GM10266 (cell line): ENCODE measurements around the gene DCAF10.
"Not testable (repeated sequence)": the region's sequence is repeated elsewhere in the genome, so short reads cannot be mapped to it uniquely, and the experiment has no call there.

Experiments
- DNase-seq: peaks from one replicate; pipeline ENCODE4 v3.0.0; 2012; ENCODE audit errors: extremely low spot score
- TF ChIP-seq, protein P1 (sequence below): IDR thresholded peaks from 2 replicates; pipeline ENCODE4 v1.5.1; 2012; ENCODE audit warnings: mild to moderate bottlenecking, low read depth; ENCODE audit not compliant: control insufficient read depth, insufficient read depth; ENCODE audit errors: missing control alignments

Gene DCAF10

DNA sequence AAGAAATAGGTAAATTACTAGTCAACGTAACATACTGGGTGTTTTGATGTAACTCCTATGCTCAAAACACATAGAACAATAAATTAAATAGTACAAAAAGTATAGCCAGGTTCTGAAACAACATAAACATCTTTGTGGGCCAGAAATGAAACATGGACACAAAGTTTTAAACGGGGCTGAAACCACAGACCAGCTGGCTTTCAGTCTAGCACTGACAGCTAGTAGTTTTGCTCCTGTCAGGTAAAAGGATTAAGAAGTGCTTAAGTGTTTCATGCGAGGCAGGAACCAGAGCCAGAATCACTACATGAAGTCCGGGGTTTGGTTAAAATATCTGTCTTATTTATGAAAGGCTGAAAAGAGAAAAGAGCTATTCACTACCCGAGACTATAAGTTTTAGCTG, 19.5 kb downstream of the DCAF10 start:
- DNase-seq, result no peak
- TF ChIP-seq, protein P1, sequence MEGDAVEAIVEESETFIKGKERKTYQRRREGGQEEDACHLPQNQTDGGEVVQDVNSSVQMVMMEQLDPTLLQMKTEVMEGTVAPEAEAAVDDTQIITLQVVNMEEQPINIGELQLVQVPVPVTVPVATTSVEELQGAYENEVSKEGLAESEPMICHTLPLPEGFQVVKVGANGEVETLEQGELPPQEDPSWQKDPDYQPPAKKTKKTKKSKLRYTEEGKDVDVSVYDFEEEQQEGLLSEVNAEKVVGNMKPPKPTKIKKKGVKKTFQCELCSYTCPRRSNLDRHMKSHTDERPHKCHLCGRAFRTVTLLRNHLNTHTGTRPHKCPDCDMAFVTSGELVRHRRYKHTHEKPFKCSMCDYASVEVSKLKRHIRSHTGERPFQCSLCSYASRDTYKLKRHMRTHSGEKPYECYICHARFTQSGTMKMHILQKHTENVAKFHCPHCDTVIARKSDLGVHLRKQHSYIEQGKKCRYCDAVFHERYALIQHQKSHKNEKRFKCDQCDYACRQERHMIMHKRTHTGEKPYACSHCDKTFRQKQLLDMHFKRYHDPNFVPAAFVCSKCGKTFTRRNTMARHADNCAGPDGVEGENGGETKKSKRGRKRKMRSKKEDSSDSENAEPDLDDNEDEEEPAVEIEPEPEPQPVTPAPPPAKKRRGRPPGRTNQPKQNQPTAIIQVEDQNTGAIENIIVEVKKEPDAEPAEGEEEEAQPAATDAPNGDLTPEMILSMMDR, result no peak

GRCh38 chr9:37825174-37825573, 24.6 kb downstream of the DCAF10 start:
- not testable (repeated sequence) for DNase-seq

DNA sequence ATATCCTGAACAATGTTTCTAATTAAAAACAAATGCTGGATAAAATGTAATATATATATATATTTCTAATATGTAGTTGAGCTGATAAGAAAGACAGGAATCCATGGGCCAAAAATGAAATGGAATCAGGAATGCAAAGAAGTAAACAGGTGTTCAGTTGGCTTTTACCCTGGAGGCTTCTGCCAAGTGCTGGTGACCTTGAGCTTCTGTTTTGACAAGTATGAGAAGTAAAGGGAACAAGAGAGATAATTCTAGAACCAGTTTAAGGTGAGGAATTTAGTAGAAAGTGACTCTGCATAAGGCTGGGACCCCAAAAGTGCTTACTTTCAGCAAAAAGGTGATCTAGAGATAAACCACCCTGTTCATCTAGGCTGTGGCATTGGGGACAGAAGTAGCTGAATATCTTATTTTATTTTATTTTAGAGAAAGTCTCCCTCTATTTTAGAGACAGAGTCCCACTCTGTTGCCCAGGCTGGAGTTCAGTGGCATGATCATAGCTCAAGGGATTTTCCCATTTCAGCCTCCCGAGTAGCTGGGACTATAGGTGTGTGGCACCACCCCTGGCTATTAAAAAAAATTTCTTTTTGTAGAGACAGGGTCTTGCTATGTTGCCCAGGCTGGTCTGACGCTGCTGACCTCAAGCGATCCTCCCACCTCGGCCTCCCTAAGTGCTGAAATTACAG, 27.0 kb downstream of the DCAF10 start:
- no peak for DNase-seq
- TF ChIP-seq, protein P1, result no peak

DNA sequence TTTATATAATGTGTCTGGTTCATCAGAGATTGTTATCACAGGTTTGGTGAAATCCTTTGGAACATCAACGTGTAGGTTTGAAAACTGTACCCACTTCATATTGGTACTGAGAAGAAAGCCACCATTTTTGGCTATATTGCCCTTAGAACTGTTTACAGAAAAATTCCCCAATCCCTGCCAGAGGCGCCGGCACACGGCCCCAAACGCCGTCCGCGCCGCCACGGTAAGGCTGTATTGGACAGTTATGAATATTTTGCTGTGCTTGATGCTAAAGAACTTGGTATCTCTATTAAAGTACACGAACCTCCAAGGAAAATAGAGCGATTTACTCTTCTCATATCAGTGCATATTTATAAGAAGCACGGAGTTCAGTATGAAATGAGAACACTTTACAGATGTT, 35.2 kb downstream of the DCAF10 start:
- TF ChIP-seq, protein P1, result no peak
- no peak for DNase-seq

DNA sequence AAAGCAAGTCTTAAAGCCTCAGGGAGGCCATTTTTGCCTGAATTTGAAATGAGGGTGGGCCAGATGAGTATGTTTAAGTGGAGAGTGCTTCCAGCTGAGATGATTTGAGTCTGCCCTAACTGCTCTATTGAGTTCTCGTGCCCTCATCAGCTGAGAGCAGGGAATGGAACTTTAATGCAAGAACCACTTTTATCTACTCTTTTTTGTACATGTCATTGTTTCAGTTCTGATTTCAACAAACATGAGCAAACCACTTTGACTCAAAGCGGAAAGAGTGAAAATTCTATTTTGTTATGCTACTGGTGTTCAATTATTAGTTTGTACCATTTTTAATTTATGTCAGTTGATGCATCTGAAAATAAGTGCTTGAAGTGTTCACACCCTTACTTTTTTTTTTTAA, 35.8 kb downstream of the DCAF10 start:
- DNase-seq, result peak; percentile 71
- TF ChIP-seq, protein P1, result peak; percentile 5

DNA sequence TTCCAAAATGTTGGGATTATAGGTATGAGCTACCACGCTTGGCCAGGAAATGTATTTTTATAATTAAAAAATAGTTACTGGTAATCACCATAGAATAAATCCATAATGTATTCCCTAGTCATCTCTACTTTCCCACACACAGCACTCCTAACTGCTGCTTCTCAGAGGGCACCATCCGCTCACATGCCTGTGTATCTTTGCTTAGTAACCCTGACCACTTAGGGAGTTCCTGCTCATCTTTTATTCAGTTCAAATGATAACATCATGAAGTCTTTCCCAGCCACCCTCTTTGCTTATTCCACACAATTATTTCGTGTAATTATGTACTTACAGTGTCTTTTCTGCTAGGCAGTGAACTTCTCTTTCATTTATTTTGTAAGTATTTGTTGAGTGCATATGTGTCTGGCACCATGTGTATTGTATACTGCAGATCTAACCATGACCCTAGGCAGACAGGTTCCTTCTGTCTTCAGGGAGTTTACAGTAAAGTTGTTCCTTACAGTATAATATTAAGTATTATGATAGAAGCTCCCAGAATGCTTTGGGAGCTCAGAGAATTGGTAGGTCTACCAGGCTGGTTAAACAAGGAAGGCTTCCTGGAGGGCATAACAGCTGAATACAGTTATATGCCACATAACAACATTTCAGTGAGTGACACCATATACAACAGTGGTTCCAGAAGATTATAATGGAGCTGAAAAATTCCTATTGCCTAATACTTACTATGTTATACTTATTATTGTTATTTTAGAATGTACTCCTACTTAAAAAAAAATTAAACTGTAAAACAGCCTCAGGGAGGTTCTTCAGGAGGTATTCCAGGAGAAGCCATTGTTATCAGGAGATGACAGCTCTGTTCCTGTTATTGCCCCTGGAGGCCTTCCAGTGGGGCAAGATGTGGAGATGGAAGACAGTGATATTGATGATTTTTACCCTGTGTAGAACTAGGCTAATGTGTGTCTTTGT, 39.2 kb downstream of the DCAF10 start:
- DNase-seq, result no peak
- TF ChIP-seq, protein P1, result no peak

- TF ChIP-seq, protein P1, result no peak
- no peak for DNase-seq
Observed at GRCh38 chr9:37840560-37841194, 40.1 kb downstream of the DCAF10 start.
